Activated naive CD4-positive, alpha-beta T cell (primary cell): ENCODE measurements around the gene MNDA.

Experiments used
- DNase-seq, 4 experiments: peaks; one replicate each; lab custom pipeline; 2025; lab: John Stamatoyannopoulos, UW

The MNDA gene

GRCh38 chr1:158830904-158831507, at the start of gene MNDA:
Gene MNDA, plus strand, starts transcription at chr1:158831351. Its CDS starts 10,803 bp downstream, at chr1:158842154.
- DNase-seq: no peak

- no peak for DNase-seq
These were observed 37.5 kb upstream of the MNDA start for GRCh38 chr1:158793604-158794003.

- no peak for DNase-seq
These were observed 36.9 kb upstream of the MNDA start for GRCh38 chr1:158794247-158794646.

- no peak for DNase-seq
These were observed 32.6 kb upstream of the MNDA start for GRCh38 chr1:158798531-158798930.

- DNase-seq: no peak
These were observed 31.5 kb upstream of the MNDA start for GRCh38 chr1:158799689-158800088.

GRCh38 chr1:158800526-158800925, 30.6 kb upstream of the MNDA start:
- DNase-seq: no peak

GRCh38 chr1:158801396-158801795, 29.8 kb upstream of the MNDA start:
- DNase-seq: no peak

- no peak for DNase-seq
These were observed 27.5 kb upstream of the MNDA start for GRCh38 chr1:158803678-158804077.

- no peak for DNase-seq
These were observed 24.1 kb upstream of the MNDA start for GRCh38 chr1:158806916-158807536.

- DNase-seq: no peak
These were observed 21.9 kb upstream of the MNDA start for GRCh38 chr1:158809256-158809655.

GRCh38 chr1:158809862-158810261, 21.3 kb upstream of the MNDA start:
- DNase-seq: no peak

- DNase-seq: no peak
These were observed 20.8 kb upstream of the MNDA start for GRCh38 chr1:158810311-158810710.

GRCh38 chr1:158812336-158812735, 18.8 kb upstream of the MNDA start:
- DNase-seq: no peak

- no peak for DNase-seq
These were observed 18.0 kb upstream of the MNDA start for GRCh38 chr1:158813164-158813563.

GRCh38 chr1:158814970-158815369, 16.2 kb upstream of the MNDA start:
- no peak for DNase-seq

- DNase-seq: no peak
These were observed 12.6 kb upstream of the MNDA start for GRCh38 chr1:158818560-158818959.

- no peak for DNase-seq
These were observed 12.1 kb upstream of the MNDA start for GRCh38 chr1:158818975-158819431.

- DNase-seq: no peak
These were observed 11.4 kb upstream of the MNDA start for GRCh38 chr1:158819461-158820443.

GRCh38 chr1:158821723-158822122, 9.4 kb upstream of the MNDA start:
- no peak for DNase-seq

- DNase-seq: no peak
These were observed 975 bp upstream of the MNDA start for GRCh38 chr1:158830074-158830677.

GRCh38 chr1:158833264-158833663, 2.1 kb downstream of the MNDA start:
- DNase-seq: no peak

- DNase-seq: no peak
These were observed 4.9 kb downstream of the MNDA start for GRCh38 chr1:158836038-158836437.
